Keratinocyte (primary cell): Measurements from ENCODE around the gene SLC25A34. TPM values are rescaled to one million over a fixed set of nuclear protein-coding genes. Genes with fewer than 3 reads are reported as not detected.
A peak's percentile ranks its signal among the peaks of the same experiment; 100 is the strongest.

Experiments used
- DNase-seq: peaks from one replicate; pipeline ENCODE4 v3.0.0-alpha.2; 2011; ENCODE audit warnings: low read depth, missing footprints, low spot score
- FAIRE-seq: peaks from 2 replicates; lab custom pipeline; 2011; peaks lifted over from hg19 to GRCh38; lab: Jason Lieb, UNC
- H2AFZ ChIP-seq: 2 replicates; pipeline ENCODE4 v1.6.0; 2012; ENCODE audit warnings: low read length, control low read depth, inconsistent platforms; ENCODE audit not compliant: control insufficient read depth
- H3K27ac ChIP-seq: 2 replicates; pipeline ENCODE4 v1.5.1; 2011; ENCODE audit warnings: low read length; ENCODE audit not compliant: control insufficient read depth, insufficient read depth
- H3K27me3 ChIP-seq: 3 replicates; pipeline ENCODE4 v1.6.0; 2011; ENCODE audit warnings: low read length; ENCODE audit not compliant: control insufficient read depth, insufficient read depth; ENCODE audit errors: extremely low read depth
- H3K36me3 ChIP-seq, 2 experiments: 2 replicates in 1 of 2; 3 replicates in 1 of 2; pipeline ENCODE4 v1.5.1; 2011; ENCODE audit warnings: low read length in 2 of 2, mild to moderate bottlenecking in 1 of 2; ENCODE audit not compliant: control insufficient read depth in 2 of 2, insufficient read depth in 2 of 2; ENCODE audit errors: extremely low read depth in 1 of 2
- H3K4me1 ChIP-seq: 3 replicates; pipeline ENCODE4 v1.5.1; 2011; ENCODE audit warnings: low read length; ENCODE audit not compliant: control insufficient read depth, insufficient read depth; ENCODE audit errors: extremely low read depth
- H3K4me2 ChIP-seq: 3 replicates; pipeline ENCODE4 v1.6.0; 2011; ENCODE audit warnings: low read depth, low read length; ENCODE audit not compliant: control insufficient read depth, insufficient read depth; ENCODE audit errors: extremely low read depth
- H3K4me3 ChIP-seq, 3 experiments: fragments of 200-600 bp in 1 of 3; sonication (generic) in 1 of 3; 2 replicates in 2 of 3; 3 replicates in 1 of 3; pipeline ENCODE4 v1.5.1; 2011 to 2016; ENCODE audit warnings: low read length in 3 of 3, mild to moderate bottlenecking in 3 of 3, control low read depth in 2 of 3, inconsistent platforms in 1 of 3, low read depth in 1 of 3, mixed read lengths in 1 of 3, mixed run types in 1 of 3, moderate library complexity in 1 of 3; ENCODE audit not compliant: control insufficient read depth in 2 of 3, insufficient read depth in 2 of 3; ENCODE audit errors: extremely low read depth in 1 of 3
- H3K79me2 ChIP-seq: 2 replicates; pipeline ENCODE4 v1.6.0; 2012; ENCODE audit warnings: low read length; ENCODE audit not compliant: control insufficient read depth, insufficient read depth
- H3K9ac ChIP-seq: 3 replicates; pipeline ENCODE4 v1.6.0; 2011; ENCODE audit warnings: low read length; ENCODE audit not compliant: control insufficient read depth, insufficient read depth; ENCODE audit errors: extremely low read depth
- H3K9me1 ChIP-seq: 3 replicates; pipeline ENCODE4 v1.6.0; 2011; ENCODE audit warnings: low read length; ENCODE audit not compliant: control insufficient read depth, insufficient read depth; ENCODE audit errors: extremely low read depth
- H3K9me3 ChIP-seq: 2 replicates; pipeline ENCODE4 v1.5.1; 2012; ENCODE audit warnings: low read depth, low read length; ENCODE audit not compliant: control insufficient read depth
- H4K20me1 ChIP-seq: 3 replicates; pipeline ENCODE4 v1.6.0; 2011; ENCODE audit warnings: low read length; ENCODE audit not compliant: control insufficient read depth, insufficient read depth; ENCODE audit errors: extremely low read depth
- EZH2 ChIP-seq: IDR thresholded peaks from one replicate; pipeline ENCODE4 v1.6.1; 2012; ENCODE audit warnings: inconsistent platforms, mild to moderate bottlenecking, low read length, moderate library complexity
- dilution Hi-C: fragments of 300-500 bp; cut with MboI; formaldehyde crosslinking; loops from one replicate; pipeline ENCODE4 v1.7.0; 2020; ENCODE audit warnings: low sequenced_read_pairs; ENCODE audit not compliant: extremely low pct_ligation_motif_present
- polyA plus RNA-seq, 5 experiments: library from polyadenylated mRNA; depleted of rRNA in 3 of 5; stranded (reverse) in 3 of 5; stranded (forward) in 1 of 5; unstranded in 1 of 5; fragments of >200 nt; gene quantifications; 1 replicate in 1 of 5; 2 replicates in 3 of 5; 3 replicates in 1 of 5; pipeline versions ENCODE4 v1.2.1 to v1.2.3, GENCODE V29; 2011 to 2012; ENCODE audit warnings: missing spikeins in 2 of 5, low read depth in 1 of 5, low replicate concordance in 1 of 5
- TF ChIP-seq, protein P1 (sequence below), 3 experiments: IDR thresholded peaks in 1 of 3; conservative IDR thresholded peaks in 1 of 3; optimal IDR thresholded peaks in 1 of 3; 2 replicates in 2 of 3; 3 replicates in 1 of 3; pipeline versions ENCODE3 to v1.5.1; 2011; ENCODE audit warnings: low read length in 3 of 3, mild to moderate bottlenecking in 3 of 3, moderate library complexity in 2 of 3, control low read depth in 1 of 3, inconsistent platforms in 1 of 3; ENCODE audit not compliant: insufficient read depth in 2 of 3; ENCODE audit errors: extremely low read depth in 1 of 3

Gene SLC25A34
- polyA plus RNA-seq, 1 donor (not counting 4 experiments of a cell fraction or from before 2014, with no cell fraction given) = 0.46 TPM

DNA sequence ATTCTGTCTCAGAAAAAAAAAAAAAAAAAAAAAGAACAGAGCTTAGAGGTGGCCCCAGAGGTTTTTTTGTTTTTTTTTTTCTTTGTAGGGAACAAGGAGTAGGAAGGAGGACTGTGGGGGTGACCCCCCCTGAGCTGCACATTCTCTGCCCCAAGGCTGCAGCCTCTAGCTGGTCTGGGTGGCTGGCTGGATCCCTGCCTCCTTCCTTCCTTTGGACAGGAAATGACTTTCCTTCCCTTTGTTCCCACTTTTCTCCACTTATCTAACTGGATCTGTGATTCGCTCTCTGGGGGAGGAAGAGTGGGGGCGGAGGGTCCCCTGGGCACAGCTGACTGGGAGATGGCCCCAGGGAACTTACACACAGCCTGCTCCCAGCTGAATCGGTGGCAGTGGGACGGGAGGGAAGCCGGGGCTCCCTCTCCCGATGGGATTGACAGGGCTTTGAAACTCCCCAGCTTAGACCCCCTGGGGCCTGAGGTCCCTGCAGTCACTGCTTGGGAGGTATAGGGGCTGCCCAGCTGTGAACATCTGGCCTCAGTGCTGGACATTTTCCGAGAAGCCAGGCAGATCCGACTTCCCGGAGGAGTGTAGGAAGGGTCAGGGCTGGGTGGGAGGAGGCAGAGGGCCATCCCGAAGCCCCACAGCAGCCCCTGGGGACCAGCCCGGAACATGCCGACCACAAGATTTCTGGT lies 24.6 kb downstream of the SLC25A34 start:
- dilution Hi-C loops = no loop called here
- H3K4me1 ChIP-seq = peaks cover 50% of the 10 kb centered on the region

DNA sequence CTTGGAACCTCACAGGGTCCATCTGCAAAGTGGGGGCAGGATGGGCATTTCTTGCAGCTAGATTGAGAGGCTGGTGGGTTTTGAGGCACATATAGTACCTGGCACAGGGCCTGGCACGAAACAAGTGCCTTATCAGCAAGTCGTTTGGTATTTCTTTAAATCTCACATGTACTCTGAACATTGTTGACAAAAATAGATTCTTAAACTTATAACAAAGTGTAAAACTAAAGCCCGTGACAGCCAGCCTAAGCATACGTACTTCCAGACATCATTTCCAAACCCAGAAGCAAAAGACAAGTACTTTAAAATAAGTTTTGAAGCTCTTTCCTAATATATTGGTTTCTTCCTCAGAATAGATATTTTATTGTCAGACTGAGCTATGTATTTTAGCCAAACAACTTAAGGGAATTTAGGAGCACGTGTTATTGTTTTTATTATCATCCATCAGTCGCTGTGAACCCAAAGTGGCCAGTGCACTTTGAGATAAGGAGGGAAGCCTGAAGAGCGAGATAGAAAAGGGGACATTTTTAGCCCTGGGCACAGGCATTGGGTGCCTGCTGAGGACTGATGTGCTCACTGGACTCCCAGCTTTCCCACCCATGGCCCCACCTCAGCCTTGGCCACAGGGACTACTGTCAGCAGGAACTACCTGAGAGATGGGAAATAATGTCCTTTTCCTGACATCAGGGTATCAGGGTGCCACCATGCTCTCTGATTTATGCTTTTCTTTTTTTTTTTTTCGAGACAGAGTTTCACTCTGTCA lies 25.5 kb downstream of the SLC25A34 start:
- H3K27me3 ChIP-seq = no peaks in the 10 kb centered on the region
- peak overlapping the region; percentile 87 for H3K4me2 ChIP-seq
- no peak overlapping the region for H2AFZ ChIP-seq
- no peaks in the 10 kb centered on the region for H3K9me1 ChIP-seq
- no peaks in the 10 kb centered on the region for H3K9me3 ChIP-seq
- DNase-seq (no peak), FAIRE-seq (peak; percentile 34)
- dilution Hi-C loops = no loop called here
- peaks cover 61% of the 10 kb centered on the region for H3K79me2 ChIP-seq
- H3K36me3 ChIP-seq = peaks cover 3 to 25% of the 10 kb centered on the region in 2 experiments
- H3K27ac ChIP-seq = peak overlapping the region; percentile 44
- H3K4me1 ChIP-seq = peaks cover 53% of the 10 kb centered on the region
- H3K9ac ChIP-seq = peak overlapping the region; percentile 65
- H3K4me3 ChIP-seq = peak overlapping the region in 1 of 3 experiments; percentile 64
- no peaks in the 10 kb centered on the region for H4K20me1 ChIP-seq
- TF ChIP-seq, protein P1, sequence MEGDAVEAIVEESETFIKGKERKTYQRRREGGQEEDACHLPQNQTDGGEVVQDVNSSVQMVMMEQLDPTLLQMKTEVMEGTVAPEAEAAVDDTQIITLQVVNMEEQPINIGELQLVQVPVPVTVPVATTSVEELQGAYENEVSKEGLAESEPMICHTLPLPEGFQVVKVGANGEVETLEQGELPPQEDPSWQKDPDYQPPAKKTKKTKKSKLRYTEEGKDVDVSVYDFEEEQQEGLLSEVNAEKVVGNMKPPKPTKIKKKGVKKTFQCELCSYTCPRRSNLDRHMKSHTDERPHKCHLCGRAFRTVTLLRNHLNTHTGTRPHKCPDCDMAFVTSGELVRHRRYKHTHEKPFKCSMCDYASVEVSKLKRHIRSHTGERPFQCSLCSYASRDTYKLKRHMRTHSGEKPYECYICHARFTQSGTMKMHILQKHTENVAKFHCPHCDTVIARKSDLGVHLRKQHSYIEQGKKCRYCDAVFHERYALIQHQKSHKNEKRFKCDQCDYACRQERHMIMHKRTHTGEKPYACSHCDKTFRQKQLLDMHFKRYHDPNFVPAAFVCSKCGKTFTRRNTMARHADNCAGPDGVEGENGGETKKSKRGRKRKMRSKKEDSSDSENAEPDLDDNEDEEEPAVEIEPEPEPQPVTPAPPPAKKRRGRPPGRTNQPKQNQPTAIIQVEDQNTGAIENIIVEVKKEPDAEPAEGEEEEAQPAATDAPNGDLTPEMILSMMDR (optimal IDR thresholded peaks at IDR 0.05 in 1 of 3, IDR thresholded peaks at IDR 0.05 in 1 of 3, conservative IDR thresholded peaks at IDR 0.05 in 1 of 3; ENCODE audit: extremely low read depth in 1 of 3, insufficient read depth in 2 of 3, low read length in 3 of 3) = no peak
- no peak for TF ChIP-seq EZH2

More for the DNA sequence above, 24.6 kb downstream of the SLC25A34 start:
- no peaks in the 10 kb centered on the region for H4K20me1 ChIP-seq
- peaks cover 57% of the 10 kb centered on the region for H3K79me2 ChIP-seq
- TF ChIP-seq EZH2 = no peak
- TF ChIP-seq, protein P1 (optimal IDR thresholded peaks at IDR 0.05 in 1 of 3, IDR thresholded peaks at IDR 0.05 in 1 of 3, conservative IDR thresholded peaks at IDR 0.05 in 1 of 3; ENCODE audit: extremely low read depth in 1 of 3, insufficient read depth in 2 of 3, low read length in 3 of 3) = no peak
- DNase-seq (no peak), FAIRE-seq (peak; percentile 85)
- H3K9me3 ChIP-seq = no peaks in the 10 kb centered on the region
- no peaks in the 10 kb centered on the region for H3K27me3 ChIP-seq
- H2AFZ ChIP-seq = no peak overlapping the region
- H3K4me2 ChIP-seq = peak overlapping the region; percentile 87
- no peaks in the 10 kb centered on the region for H3K9me1 ChIP-seq
- peak overlapping the region; percentile 23 to 88 (median 64) for H3K4me3 ChIP-seq
- H3K27ac ChIP-seq = peak overlapping the region; percentile 44
- H3K9ac ChIP-seq = peak overlapping the region; percentile 65
- H3K36me3 ChIP-seq = peaks cover 3 to 21% of the 10 kb centered on the region in 2 experiments
